Activated CD4-positive, alpha-beta T cell treated with anti-CD3 and anti-CD28 coated beads, Interleukin-2, Interleukin-4, amounts not matched to agents 100 ng/mL and 50 ng/mL, durations not matched to agents 16 hours and 8 hours (primary cell): ENCODE results near the gene HEBP1.
A peak's percentile ranks its signal among the peaks of the same experiment; 100 is the strongest.
"Not testable (repeated sequence)": the region's sequence is repeated elsewhere in the genome, so short reads cannot be mapped to it uniquely, and the experiment has no call there.

Experiments
- DNase-seq: peaks from one replicate; pipeline ENCODE4 v3.0.0-alpha.2; 2020; ENCODE audit warnings: low spot score

The HEBP1 gene

GRCh38 chr12:12999959-13000615, at the start of gene HEBP1:
Gene HEBP1, minus strand, starts transcription at chr12:13000265. Its CDS starts 151 bp downstream, at chr12:13000114.
- DNase-seq = peak; percentile 97

GRCh38 chr12:13049816-13050215, 49.8 kb upstream of the HEBP1 start:
- DNase-seq = no peak

- DNase-seq = peak; percentile 66
Observed at GRCh38 chr12:13046964-13047363, 46.9 kb upstream of the HEBP1 start.

- no peak for DNase-seq
Observed at GRCh38 chr12:13045816-13046215, 45.8 kb upstream of the HEBP1 start.

- DNase-seq = no peak
Observed at GRCh38 chr12:13044906-13045299, 44.8 kb upstream of the HEBP1 start.

- DNase-seq = peak; percentile 79
Observed at GRCh38 chr12:13044002-13044905, 44.2 kb upstream of the HEBP1 start, which contains the start of gene FAM234B. Gene FAM234B, plus strand, starts transcription at chr12:13044381. Its CDS starts 23 bp downstream, at chr12:13044404.

- no peak for DNase-seq
Observed at GRCh38 chr12:13042666-13043230, 42.7 kb upstream of the HEBP1 start.

- DNase-seq = no peak
Observed at GRCh38 chr12:13041224-13041623, 41.2 kb upstream of the HEBP1 start.

- DNase-seq = no peak
Observed at GRCh38 chr12:13039328-13039956, 39.4 kb upstream of the HEBP1 start.

- no peak for DNase-seq
Observed at GRCh38 chr12:13038491-13039161, 38.6 kb upstream of the HEBP1 start.

GRCh38 chr12:13036881-13037280, 36.8 kb upstream of the HEBP1 start:
- DNase-seq = no peak

GRCh38 chr12:13035335-13035734, 35.3 kb upstream of the HEBP1 start:
- not testable (repeated sequence) for DNase-seq

- no peak for DNase-seq
Observed at GRCh38 chr12:13033476-13033875, 33.4 kb upstream of the HEBP1 start.

- DNase-seq = no peak
Observed at GRCh38 chr12:13032164-13032563, 32.1 kb upstream of the HEBP1 start.

GRCh38 chr12:13030541-13031291, 30.7 kb upstream of the HEBP1 start:
- DNase-seq = no peak

GRCh38 chr12:13028825-13029570, 28.9 kb upstream of the HEBP1 start:
- no peak for DNase-seq

GRCh38 chr12:13027508-13027907, 27.4 kb upstream of the HEBP1 start:
- no peak for DNase-seq

GRCh38 chr12:13027032-13027431, 27.0 kb upstream of the HEBP1 start:
- no peak for DNase-seq

- DNase-seq = no peak
Observed at GRCh38 chr12:13026286-13026685, 26.2 kb upstream of the HEBP1 start.

GRCh38 chr12:13024531-13024916, 24.5 kb upstream of the HEBP1 start:
- no peak for DNase-seq
